DMS 273 treated with DMSO at 0.1 percent for 48 hours (cell line): ENCODE data around the gene MEOX2.
A peak's percentile ranks its signal among the peaks of the same experiment; 100 is the strongest.

Source experiments
- DNase-seq: peaks from one replicate; lab custom pipeline; 2025; lab: John Stamatoyannopoulos, UW

The MEOX2 gene

DNA sequence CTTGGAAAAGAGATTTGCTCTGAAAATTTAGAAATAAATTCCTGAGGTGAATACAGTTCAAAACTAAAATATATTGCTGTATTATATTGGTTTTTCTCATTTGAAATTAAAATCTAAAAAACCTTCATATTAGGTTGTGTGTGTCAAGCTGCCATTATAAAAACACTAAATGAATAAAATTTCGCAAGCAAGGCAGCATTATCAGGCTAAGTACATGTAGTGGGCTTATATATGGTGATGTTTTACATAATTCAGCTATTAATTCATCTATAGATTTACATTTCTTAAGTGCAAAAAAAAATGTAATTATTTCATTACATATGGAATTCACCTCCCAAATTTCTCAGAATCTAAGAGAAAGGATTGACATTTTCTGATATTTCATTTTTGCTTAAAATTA, 5.3 kb downstream of the MEOX2 start:
- no peak for DNase-seq

DNA sequence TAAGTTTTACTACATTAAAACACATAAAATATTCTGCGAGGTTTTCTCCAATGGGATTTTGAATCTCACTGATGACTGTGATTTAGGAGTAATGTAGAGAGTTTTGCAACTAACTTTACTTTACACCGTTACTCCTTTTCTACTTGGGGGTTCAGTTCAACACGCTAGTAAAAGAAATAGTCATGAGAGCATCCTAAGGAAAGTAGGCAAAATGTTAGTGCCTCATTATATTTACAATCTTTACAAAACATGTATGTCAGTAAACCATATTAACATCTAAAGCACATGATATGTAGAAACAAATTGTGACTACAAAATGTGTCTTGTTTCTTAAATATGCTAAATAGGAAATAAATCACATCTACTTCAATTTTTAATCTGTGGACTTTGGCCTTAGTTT, 6.0 kb downstream of the MEOX2 start:
- DNase-seq, result no peak

DNA sequence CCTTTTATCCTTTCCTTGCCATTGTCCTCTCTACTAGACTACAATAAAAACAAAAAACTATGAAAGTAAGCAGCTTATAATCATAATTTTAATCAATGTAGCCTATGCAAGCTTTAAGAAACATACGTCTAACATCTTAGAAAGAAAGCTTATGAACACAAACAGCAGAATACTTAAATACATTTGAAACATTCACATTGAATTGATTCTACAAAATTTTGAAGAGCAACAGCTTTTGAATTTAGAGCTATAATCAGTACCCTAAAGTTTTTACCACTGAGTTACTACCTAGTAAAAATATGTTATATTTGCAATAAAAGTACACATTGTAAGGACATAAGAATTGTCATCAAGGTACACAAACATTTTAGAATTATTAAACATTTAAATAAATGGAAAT, 7.2 kb downstream of the MEOX2 start:
- no peak for DNase-seq

DNA sequence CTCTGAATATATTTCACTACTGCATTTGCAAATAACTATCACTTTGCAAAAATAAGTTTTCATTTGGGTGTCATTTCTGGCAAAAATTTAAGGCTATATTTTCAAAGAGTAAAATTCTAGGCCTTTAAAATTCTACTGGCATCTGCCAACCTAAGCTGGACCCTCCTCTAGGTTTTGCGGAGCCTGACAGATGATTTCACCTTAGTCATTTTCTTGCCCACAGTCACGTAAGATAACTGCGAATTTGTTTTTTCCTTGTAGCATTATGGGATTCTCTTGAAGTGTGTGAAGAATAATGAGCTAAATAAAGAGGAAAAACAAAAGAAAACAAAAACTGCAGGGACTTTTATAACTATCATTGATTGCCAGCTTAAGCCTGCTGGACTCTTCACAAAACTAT, 7.8 kb downstream of the MEOX2 start:
- DNase-seq, result no peak

DNA sequence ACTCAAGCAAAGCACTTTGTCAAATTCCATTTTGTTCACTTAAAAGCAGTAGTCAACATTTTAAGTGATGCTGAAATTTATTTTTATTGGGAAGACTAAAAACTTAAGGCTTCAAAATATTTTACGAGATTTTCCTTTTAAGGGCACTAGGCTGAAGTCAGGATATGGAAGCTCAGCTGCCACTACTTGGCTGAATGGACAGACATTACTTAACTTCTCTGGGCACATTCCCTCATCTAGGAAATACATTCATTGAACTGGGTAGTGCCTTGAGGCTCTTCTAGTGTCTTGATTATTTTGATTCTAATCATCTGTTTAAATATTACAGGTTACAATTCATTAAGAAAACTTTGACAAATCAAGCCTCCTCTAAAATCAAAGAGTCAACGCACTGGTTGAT, 11.1 kb downstream of the MEOX2 start:
- DNase-seq, result no peak

DNA sequence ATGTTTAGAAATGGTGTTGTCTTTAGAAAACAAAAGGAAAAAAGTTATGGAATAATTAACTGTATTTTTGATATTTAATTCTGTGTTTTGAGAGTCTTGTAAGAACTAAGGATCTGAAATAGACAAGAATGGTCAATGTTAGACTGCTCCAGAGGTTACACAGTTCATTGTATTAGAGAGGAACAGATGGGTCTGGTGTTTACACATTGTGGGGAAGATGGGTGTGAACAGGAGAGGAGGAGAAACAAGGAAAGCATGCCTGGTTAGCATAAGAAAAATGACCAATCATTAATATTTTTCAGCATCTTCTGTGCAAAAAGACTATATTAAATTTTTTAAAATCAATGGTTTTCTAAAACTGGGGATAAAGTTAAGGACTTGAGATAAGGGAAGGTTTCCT, 11.9 kb downstream of the MEOX2 start:
- DNase-seq, result peak; percentile 3

DNA sequence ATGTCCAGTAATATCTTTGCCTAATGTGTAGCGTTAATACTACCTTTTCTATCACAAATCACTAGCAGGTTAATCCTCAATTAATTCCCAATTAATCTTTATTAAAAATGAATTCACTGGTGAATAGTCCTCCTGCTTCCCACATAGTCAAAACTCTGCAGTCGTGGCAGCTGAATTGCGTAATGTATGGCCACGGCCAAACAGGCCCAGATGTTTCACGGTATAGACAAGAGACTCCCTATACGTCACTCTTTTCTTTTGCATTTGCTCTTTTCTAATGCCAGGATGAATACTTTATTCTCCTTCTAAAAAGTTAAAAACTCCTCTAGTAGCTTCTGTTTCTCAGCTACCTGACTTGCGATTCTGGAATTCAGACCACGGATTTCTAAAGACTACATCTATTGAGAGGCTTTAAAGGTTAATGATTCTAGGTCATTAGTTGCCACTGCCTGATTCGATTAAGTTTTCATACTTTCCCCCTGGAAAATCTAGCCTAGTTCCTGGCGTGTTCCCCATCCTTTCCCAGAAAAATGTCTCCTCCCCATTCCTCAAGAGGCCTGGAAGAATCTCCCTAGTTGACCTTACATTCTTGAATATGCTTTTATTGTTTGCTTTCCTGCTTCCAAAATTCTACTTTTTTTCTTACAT, 16.9 kb downstream of the MEOX2 start:
- DNase-seq, result no peak

DNA sequence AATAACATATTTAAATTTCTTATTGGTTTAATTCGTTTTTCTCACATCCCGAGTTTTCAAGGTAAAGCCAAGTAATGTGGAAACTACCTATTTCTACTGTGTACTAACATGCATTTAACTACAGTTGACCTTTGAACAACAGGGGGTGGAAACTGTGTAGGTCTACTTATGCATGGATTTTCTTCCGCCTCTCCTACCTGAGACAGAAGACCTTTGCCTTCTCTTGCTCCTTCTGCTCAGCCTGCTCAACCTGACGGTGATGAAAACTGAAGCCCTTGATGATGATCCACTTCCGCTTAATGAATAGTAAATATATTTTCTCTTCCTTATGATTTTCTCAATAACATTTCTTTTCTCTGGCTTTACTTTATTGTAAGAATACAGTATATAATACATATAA, 18.5 kb downstream of the MEOX2 start:
- DNase-seq, result no peak

DNA sequence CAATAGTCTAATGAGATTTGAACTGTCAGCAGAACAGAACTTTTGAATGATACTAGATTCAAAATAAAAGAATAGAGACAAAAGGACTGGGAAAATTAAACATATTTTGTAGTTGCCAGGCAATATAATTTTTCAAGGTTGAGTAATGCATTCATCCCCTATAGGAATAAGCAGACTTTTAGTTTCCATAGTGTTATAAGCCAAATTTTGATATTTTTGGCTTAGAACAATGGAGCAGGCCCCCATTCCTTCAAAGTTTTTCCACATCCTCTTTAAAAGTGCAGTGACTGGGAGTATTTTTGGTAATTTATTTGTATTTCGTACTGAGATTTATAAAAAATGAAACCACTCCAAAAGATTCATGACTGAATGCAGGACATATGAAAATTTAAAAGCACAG, 24.0 kb downstream of the MEOX2 start:
- DNase-seq, result no peak

DNA sequence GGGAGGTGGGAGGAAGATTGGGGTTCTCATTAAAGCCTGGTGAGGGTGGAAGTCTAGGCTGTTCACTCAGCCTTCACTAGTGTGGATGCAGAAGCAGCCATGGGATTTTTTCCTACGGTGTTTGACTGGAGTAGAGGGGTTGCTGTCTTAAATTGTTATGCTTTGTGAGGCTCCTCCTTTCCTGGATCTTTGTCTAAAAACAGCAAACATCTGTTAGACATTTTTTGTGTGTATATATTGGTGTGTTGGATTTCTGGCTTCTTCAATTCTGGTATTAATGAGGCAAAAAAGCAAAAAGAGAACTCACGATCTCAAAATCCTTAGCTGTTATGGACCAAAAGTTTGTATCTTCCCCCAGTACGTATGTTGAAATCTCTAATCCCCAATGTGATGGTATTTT, 28.2 kb downstream of the MEOX2 start:
- no peak for DNase-seq

DNA sequence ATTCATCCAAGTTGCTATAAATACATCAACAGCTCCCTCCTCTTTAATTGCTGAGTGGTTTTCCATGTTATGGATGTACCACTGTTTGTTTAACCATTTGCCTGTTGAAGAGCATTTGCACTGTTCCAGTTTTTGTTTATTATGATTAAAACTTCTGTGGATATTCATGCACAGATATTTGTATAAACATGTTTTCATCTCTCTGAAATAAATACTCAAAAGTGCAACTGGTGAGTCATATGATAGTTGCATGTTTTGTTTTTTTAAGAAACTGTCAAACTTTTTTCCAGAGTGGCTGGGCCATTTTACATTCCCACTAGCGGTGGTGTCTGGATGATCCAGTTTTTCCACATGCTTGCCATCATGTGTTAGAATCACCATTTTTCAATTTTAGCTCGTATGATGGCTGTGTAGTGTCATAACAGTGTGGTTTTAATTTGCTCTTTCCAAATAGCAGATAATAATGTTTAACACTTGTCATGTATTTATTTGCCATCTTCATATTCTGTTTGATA, 33.6 kb downstream of the MEOX2 start:
- DNase-seq, result no peak

DNA sequence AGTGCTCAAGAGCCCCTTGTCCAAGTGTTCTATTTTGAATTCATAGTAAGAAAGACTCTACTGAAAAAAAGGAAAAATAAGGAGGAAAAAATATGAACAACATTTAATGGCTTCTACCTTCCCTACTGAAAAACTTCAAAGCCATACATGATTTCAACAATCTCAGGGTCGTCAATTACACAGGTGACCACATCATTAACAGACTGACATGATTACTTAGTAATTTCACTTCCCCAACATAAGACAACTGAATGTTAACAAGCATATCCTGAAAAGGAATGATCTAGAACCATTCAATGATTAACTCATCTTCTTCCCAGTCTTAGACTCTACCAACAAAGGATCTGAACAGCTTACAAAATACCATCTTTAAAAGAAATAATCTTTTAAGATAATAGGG, 34.8 kb downstream of the MEOX2 start:
- no peak for DNase-seq

DNA sequence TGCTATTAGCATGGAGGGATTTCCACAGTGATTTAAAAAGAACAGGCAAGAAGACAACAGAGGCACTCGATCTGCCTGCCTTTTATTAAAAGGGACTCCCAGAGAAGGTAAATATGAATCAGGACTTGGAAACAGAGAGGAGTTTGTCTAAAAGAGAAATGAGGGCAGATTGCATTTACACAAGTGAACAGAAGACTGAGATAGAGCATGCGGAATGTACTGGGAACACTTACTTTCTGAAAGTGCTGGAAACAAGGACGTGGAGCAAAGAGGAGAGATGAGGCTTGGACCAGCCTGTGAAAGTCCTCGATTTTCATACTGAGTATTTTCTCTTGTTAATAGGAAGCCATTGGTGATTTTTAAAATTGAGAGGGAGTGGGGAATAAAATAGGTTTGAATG, 35.7 kb downstream of the MEOX2 start:
- DNase-seq, result no peak

DNA sequence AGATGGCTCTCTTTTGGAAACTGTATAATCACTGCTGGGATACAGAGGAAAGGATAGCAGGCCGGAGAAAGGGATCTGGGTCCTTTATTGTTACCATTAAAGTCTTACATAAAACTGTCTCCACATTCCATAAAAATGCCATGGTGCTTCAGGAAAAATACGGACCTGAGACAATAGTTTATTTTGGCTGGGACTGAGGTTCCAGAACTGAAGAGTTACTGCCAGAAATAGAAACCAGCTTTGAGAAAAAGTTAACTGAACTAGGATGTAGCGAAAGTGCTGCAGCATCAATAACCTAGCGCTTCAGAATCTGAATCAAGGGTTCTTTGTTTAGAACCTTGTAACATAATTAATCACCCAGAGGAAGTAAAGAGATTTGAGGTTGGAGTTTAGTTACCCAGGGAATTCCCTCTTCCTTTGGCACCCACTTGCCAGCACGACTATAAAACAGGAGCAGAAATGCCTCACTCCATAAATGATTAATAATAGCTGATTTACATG, 38.0 kb downstream of the MEOX2 start:
- DNase-seq, result no peak

DNA sequence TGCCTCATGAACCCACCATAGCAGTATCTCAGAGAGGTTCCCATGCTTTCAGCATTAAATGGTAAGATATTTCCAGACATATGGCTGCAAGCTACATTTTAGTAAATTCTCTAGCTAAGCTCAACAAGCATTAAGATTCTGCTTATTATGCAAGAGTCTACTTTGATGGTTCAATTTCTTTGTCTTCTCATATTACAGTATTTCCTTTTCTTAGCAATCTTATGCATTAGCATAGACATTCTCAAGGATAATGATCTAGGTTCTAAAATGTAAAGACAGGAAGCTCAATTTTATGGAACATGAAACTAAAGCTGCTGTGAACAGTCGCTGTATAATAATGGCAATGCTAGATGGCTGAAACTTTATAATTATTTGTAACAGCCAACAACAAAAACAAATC, 39.2 kb downstream of the MEOX2 start:
- no peak for DNase-seq

DNA sequence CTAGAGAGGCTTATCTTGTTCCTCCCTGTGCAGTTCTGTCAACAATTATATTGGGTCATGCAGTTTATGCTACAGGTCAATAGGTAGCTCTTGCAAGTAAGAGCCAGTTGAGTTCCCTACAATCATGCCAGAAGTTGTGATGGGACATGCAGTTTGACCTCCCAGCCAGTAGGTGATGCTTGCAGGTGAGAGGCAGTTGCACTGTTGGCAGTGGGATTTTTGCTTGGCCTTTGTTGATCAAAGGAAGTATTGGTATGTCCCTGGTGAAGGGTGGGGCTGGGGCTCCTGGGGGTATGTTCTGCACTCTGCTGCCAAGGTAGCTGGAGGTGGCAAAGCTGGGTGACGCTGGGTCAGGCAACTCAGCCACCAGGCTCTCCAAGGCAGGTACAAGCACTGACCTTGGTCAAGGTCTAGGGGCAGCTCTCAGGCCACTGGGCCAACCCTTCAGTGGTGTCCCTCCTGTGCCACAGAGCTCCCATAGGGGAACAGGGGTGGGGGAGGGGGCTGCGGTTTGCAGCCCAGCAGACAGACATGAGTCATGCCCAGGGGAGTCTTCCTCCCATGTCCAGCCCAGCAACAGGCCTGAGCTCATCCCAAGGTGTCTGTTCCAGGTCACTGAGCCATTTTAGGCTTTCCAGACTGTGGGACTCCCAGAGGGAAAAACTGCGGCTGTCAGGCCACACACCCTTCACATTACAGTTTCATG, 43.3 kb downstream of the MEOX2 start:
- DNase-seq, result no peak

DNA sequence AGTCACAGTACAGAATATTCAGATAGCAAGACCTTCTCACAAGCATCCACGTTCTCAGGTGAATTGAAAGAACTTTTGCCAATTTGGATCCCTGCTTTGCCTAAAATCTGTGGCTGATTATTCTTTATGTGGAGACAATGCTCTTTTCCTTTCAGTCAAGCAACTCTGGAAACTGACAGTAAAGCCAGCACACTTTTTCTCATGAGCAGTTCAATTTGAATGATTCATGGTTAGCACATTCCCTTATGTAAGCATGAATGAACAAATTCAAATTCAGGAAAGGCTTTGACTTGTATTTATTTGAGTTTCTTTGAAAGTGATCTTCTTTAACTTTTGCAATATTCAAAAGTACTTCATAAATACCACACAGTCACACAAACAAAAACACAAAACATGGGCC, 57.6 kb downstream of the MEOX2 start:
- no peak for DNase-seq

DNA sequence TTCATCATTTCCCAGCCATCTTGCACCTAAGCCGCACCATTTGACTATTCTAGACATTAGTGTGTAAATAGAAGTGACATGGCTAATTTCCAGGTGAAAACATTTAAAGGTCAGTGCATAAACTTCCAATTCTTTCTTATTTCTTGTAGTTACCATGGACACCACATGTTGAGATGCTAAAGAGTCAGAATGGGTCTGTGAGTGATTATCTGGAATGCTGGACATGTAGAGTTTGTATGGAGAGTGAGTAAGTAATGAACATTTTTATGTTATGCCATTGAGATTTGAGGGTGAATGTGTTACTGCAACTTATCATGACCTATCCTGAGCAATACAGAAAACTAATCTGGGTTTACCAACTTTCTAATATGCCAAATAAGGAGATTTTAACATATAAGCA, 60.4 kb downstream of the MEOX2 start:
- DNase-seq, result no peak

DNA sequence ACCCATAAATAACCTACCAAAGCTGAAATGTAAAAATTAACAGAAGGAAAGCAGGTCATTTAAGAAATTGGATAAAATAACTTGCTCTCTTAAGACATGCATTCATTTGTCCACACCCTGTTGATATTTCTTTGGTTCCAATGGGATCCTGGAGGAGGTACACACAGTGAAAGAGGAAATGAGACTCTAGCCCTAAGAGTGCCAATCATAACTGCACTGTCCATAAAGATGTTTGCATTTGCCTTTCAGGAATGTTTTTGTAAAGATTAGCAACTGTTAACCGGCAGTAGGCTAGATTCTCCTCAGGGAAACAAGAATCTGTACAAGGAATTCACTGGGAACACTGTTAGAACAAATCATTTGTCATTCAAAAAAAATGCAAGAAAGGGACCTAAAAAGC, 61.0 kb downstream of the MEOX2 start:
- no peak for DNase-seq

DNA sequence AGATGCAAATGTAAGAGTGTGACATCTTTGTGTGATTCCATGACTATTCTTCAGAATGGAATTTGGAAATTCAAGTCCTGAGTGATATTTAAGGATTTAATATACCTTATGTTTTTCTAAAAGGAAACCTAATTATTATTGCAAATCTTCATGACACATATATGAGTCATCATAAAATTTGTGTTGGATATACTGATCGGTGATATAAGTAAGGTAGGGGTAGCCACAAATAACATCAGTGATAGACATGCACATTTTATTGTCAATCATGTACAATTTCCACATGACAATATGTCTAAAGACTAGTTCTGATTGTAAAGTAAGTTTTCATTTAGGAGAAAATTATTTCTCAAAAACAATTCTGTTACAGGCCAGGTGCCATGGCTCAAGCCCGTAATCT, 65.0 kb downstream of the MEOX2 start:
- no peak for DNase-seq

DNA sequence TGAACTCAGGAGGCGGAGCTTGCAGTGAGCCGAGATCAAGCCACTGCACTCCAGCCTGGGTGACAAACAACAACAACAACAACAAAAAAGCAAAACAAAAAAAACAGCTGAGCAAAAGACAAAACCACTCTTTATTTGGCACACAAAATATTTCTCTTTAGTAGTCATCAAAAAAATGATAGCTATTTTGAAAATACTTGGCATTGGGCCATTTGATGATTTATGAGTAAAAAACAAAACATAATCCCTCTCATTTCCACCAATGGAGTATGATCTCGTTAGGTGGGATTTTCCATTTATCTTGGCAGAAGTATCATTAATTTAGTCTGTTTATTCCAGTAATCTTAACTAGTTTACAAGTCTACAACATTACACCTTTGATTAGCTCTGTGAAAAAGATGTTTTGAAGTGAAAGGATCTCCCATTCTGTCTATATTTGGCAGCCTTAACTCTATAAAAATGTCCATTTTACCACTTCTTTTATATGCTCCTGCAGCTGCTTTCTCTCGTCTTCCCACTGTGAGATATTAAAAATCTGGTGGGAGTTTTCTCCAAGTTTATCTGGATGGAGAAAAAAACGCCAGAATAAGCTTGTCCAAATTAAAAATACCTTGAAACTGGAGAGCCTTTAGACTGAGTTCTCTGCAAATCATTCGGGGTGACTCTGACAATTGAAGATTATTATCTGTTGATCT, 65.8 kb downstream of the MEOX2 start:
- DNase-seq, result no peak

DNA sequence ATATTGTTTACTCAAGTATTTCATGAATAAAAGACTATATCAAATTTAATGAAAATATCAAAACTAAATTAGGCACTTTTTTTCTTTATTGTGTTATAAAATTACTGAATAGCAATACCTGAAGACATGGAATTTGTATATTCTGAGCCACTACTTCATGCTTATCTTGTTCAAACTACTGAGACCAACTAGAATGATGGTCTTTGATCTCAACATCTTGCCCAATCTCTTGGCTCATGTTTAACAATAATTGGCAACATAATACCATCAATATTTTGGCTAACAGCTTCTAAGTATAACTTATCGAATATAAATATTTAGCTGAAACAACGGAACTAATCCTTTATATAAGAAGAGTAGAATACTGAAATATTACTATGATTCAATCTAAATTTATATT, 68.2 kb downstream of the MEOX2 start:
- DNase-seq, result no peak

DNA sequence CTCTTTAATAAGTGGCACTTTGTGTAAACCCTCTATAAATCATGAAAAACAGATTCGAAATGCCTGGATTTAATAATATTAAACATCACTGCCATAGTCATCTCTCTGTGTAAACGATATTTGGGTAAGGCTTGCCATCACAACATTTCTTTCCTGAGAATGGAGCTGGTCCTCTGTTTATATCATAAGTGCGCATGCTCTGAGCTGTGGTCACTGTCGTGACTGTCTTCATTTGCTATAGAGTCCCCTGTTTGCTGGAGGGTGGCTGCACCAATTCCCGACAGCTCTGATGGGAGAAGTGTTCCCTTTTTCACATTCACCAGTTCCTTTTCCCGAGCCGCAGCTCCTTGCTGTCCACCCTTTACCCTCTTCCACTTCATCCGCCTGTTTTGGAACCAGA, 74.3 kb downstream of the MEOX2 start:
- no peak for DNase-seq
